ENCODE results near the gene XAGE3. TPM values are rescaled to one million over a fixed set of nuclear protein-coding genes. Genes with fewer than 3 reads are reported as not detected.
"Not testable (repeated sequence)": the region's sequence is repeated elsewhere in the genome, so short reads cannot be mapped to it uniquely, and the experiment has no call there.

XAGE3 gene, protein sequence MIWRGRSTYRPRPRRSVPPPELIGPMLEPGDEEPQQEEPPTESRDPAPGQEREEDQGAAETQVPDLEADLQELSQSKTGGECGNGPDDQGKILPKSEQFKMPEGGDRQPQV
- polyA plus RNA-seq (2012; ENCODE audit: insufficient read length, low read depth) = not detected

- no peak for TF ChIP-seq POLR2AphosphoS5 (IDR thresholded peaks at IDR 0.05; ENCODE audit: low read depth, low read length)
- TF ChIP-seq SIN3A (IDR thresholded peaks at IDR 0.05; ENCODE audit: borderline replicate concordance, insufficient read depth, low read length) = no peak
- TF ChIP-seq TAF1 (IDR thresholded peaks at IDR 0.05; ENCODE audit: borderline replicate concordance, insufficient read depth, low read length) = no peak
- TF ChIP-seq, protein P1, sequence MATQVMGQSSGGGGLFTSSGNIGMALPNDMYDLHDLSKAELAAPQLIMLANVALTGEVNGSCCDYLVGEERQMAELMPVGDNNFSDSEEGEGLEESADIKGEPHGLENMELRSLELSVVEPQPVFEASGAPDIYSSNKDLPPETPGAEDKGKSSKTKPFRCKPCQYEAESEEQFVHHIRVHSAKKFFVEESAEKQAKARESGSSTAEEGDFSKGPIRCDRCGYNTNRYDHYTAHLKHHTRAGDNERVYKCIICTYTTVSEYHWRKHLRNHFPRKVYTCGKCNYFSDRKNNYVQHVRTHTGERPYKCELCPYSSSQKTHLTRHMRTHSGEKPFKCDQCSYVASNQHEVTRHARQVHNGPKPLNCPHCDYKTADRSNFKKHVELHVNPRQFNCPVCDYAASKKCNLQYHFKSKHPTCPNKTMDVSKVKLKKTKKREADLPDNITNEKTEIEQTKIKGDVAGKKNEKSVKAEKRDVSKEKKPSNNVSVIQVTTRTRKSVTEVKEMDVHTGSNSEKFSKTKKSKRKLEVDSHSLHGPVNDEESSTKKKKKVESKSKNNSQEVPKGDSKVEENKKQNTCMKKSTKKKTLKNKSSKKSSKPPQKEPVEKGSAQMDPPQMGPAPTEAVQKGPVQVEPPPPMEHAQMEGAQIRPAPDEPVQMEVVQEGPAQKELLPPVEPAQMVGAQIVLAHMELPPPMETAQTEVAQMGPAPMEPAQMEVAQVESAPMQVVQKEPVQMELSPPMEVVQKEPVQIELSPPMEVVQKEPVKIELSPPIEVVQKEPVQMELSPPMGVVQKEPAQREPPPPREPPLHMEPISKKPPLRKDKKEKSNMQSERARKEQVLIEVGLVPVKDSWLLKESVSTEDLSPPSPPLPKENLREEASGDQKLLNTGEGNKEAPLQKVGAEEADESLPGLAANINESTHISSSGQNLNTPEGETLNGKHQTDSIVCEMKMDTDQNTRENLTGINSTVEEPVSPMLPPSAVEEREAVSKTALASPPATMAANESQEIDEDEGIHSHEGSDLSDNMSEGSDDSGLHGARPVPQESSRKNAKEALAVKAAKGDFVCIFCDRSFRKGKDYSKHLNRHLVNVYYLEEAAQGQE (IDR thresholded peaks at IDR 0.05; ENCODE audit: insufficient read depth in 1 of 2, low read depth in 2 of 2, low read length in 2 of 2) = no peak
- TF ChIP-seq FOXP2 (optimal IDR thresholded peaks at IDR 0.05; ENCODE audit: borderline replicate concordance, extremely low read depth, extremely low read length, insufficient read depth) = no peak
Measured at GRCh38 chrX:52867610-52868348, at the start of gene XAGE3. Gene XAGE3, minus strand, starts transcription at chrX:52868083. Its CDS starts 950 bp downstream, at chrX:52867133.

GRCh38 chrX:52896855-52897709, 29.2 kb upstream of the XAGE3 start, which contains the start of gene FAM156B:
Gene FAM156B, plus strand, starts transcription at chrX:52897330. Its CDS starts 9,896 bp downstream, at chrX:52907226.
- not testable (repeated sequence) for TF ChIP-seq TAF1 (IDR thresholded peaks at IDR 0.05; ENCODE audit: borderline replicate concordance, insufficient read depth, low read length); FOXP2 (optimal IDR thresholded peaks at IDR 0.05; ENCODE audit: borderline replicate concordance, extremely low read depth, extremely low read length, insufficient read depth); SIN3A (IDR thresholded peaks at IDR 0.05; ENCODE audit: borderline replicate concordance, insufficient read depth, low read length)

DNA sequence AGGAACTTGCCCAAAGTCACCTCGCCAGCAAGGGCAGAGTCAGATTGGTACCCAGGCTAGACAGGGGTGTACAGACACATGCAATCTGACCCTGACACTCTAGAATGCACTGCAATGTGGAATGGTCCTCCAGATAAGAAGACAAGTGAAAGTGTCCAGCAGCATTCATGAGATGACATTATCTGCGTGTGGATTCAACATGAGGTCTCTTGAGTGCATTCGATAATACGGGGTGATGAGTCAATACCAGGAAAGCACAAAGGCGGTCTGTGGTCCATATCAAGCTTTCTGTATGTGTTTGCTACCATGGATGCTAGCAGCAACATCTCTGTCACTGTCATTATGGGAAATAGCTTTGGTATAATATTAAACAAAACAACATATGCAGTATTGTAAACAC, 6.8 kb upstream of the XAGE3 start:
- TF ChIP-seq TAF1 (IDR thresholded peaks at IDR 0.05; ENCODE audit: borderline replicate concordance, insufficient read depth, low read length) (no peak), SIN3A (IDR thresholded peaks at IDR 0.05; ENCODE audit: borderline replicate concordance, insufficient read depth, low read length) (no peak), POLR2AphosphoS5 (IDR thresholded peaks at IDR 0.05; ENCODE audit: low read depth, low read length) (no peak), FOXP2 (optimal IDR thresholded peaks at IDR 0.05; ENCODE audit: borderline replicate concordance, extremely low read depth, extremely low read length, insufficient read depth) (no peak)
- TF ChIP-seq, protein P1 (IDR thresholded peaks at IDR 0.05; ENCODE audit: insufficient read depth in 1 of 2, low read depth in 2 of 2, low read length in 2 of 2) = no peak

- TF ChIP-seq SIN3A (IDR thresholded peaks at IDR 0.05; ENCODE audit: borderline replicate concordance, insufficient read depth, low read length) (no peak), TAF1 (IDR thresholded peaks at IDR 0.05; ENCODE audit: borderline replicate concordance, insufficient read depth, low read length) (no peak), POLR2AphosphoS5 (IDR thresholded peaks at IDR 0.05; ENCODE audit: low read depth, low read length) (no peak), FOXP2 (optimal IDR thresholded peaks at IDR 0.05; ENCODE audit: borderline replicate concordance, extremely low read depth, extremely low read length, insufficient read depth) (no peak)
- TF ChIP-seq, protein P1 (IDR thresholded peaks at IDR 0.05; ENCODE audit: insufficient read depth in 1 of 2, low read depth in 2 of 2, low read length in 2 of 2) = no peak
Measured at GRCh38 chrX:52870046-52870445, 2.2 kb upstream of the XAGE3 start.

Data from PFSK-1 (cell line).